HEK293T (cell line): ENCODE data around the gene LGMN.

ENCODE experiments used
- ELF4 ChIP-seq: fragments of 450-650 bp; IDR thresholded peaks from 2 replicates; pipeline ENCODE4 v1.6.1; 2017; ENCODE audit warnings: antibody characterized with exemption
- FOXA1 ChIP-seq: fragments of 450-650 bp; IDR thresholded peaks from 2 replicates; pipeline ENCODE4 v1.6.1; 2016; ENCODE audit warnings: mild to moderate bottlenecking
- FOXM1 ChIP-seq: fragments of 450-650 bp; IDR thresholded peaks from 2 replicates; pipeline ENCODE4 v1.6.1; 2017; ENCODE audit warnings: mild to moderate bottlenecking, borderline replicate concordance
- HDGF ChIP-seq: fragments of 450-650 bp; IDR thresholded peaks from 2 replicates; pipeline ENCODE4 v1.6.1; 2017; ENCODE audit warnings: antibody characterized with exemption, borderline replicate concordance
- NFRKB ChIP-seq: fragments of 450-650 bp; IDR thresholded peaks from 2 replicates; pipeline ENCODE4 v1.6.1; 2016; ENCODE audit warnings: mild to moderate bottlenecking, moderate library complexity
- SP1 ChIP-seq: fragments of 450-650 bp; IDR thresholded peaks from 2 replicates; pipeline ENCODE4 v1.6.1; 2017

DNA sequence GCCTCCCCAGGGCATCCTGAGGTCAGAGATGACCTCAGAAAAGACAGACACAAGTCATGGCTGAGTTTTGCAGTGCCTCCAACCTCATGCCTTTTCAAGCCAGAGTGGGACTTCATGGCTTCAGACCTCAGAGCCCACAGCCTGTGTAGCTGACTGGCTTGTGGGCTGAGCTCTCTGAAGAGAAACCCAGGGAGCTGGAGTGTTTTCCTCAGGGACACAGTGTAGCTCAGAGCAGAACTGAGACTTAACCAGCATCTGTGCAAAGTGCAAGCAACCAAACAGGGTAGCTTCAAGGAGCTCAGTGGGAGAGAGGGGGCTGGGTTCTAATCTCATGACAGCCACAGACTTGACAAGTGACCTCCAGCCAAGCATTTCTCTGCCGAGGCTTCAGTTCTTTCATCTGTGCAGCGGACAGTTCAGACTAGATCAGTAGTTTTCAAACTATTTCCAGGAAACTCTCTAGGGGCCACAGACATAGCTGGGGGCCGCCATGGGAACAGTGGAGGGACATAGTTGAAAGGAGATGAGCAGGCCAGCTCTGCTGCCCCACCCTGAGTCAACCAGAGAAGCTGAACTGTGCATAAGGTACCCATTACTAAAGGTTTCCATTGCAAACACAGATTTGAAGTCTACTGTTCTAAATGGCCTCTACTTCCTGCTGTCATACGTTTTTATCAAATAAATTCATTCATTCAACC, 80.0 kb downstream of the LGMN start:
- no peak for TF ChIP-seq ELF4
- TF ChIP-seq FOXM1, result no peak
- no peak for TF ChIP-seq SP1
- no peak for TF ChIP-seq NFRKB
- no peak for TF ChIP-seq FOXA1
- TF ChIP-seq HDGF, result no peak
